Activated naive CD8-positive, alpha-beta T cell treated with anti-CD3 and anti-CD28 coated beads, Interleukin-2, amount 50 U/mL, for 16 hours (primary cell): ENCODE measurements around the gene LDLRAD4.

Source experiments
- DNase-seq: peaks from one replicate; pipeline ENCODE4 v3.0.0-alpha.2; 2020; ENCODE audit warnings: low read depth, low spot score

The LDLRAD4 gene

DNA sequence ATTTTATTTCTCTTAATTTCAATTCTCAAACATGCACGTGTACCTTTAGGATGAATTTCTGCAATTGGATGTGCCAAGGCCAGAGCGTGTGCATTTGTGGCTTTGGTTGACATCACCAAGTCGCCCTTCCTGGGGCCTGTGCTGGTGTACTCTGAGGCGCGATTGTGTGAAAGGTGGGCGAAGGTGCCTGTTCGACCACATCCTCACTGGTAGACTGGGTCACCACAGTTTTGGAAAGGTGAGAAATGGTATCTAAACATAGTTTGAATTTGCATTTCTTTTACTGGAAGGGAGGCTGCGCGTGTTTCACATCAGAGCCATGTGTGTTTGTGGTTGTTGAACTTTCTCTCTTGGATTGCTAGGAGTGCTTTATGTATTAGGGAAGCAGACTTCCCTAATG is 89.8 kb downstream of the LDLRAD4 start:
- DNase-seq, result no peak

DNA sequence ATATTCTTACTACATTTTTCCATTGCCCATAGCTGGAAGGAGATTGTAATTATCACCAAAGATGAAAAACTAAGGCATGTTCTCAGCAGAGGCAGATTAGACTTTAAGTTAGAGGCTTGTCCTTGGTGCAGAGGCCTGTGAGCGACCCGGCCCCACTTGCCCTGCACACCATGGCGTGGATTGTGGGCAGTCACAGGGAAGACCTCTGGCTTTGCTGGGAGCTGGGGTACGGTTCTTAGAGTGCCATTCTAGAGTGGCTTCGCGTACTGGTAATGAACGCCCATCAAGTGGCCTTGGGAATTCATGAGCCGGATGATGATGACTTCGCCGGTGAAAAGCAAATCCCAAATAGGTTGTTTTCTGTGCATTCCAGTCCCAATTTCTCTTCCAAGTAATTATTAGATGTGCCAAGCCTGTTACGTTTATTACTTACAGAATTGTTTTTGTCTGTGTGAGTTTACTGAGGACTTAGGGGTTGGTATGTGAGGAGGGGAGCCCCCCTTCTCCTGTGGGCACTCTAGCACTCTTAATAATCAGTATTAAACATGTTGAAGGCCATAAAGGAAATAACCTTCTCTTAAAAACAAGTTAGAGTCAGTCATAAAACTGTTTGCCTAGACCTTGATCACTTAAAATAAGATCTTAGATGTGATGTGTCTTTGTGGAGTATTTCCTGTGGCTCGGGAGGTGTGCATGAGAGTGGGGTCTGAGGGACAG is 90.6 kb downstream of the LDLRAD4 start:
- DNase-seq, result no peak

DNA sequence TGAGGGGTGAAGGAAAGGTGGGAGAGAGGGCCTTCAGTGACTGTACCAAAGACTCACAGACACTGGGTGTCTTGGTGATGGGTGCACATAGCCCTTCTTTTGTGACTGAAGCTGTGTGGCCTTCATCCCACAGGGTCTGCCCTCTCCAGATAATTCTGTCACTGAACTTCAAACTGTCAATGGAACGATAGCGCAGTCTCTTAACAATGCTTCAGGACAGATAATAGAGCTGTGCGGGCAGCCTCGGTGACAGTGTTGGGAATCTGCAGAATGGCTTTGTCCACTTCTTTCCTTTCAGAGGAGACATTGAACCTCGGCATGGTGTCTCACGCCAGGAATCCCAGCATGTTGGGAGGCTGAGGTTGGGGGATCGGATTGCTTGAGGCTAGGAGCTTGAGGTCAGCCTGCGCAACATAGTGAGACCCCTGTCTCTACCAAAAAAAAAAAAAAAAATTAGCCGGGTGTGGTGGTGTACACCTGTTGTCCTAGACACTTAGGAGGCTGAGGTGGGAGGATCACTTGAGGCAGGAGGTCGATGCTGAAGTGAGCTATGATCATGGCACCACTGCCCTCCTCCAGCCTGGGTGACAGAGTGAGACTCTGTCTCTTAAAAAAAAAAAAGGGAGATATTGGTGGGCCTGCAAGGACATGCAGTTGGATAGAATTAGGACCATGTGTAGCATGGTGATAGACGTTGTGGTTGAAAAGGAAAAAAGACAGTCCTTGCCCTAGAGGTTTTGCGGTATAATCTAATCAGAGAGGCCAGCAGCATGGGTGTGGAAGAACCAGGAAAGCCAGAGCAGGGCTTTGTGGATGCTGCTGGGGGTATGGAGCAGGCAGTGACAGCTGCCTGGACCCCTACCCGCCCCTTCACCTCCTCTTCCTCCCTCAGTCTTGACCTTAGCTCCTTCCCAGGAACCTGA is 91.4 kb downstream of the LDLRAD4 start:
- DNase-seq, result no peak

DNA sequence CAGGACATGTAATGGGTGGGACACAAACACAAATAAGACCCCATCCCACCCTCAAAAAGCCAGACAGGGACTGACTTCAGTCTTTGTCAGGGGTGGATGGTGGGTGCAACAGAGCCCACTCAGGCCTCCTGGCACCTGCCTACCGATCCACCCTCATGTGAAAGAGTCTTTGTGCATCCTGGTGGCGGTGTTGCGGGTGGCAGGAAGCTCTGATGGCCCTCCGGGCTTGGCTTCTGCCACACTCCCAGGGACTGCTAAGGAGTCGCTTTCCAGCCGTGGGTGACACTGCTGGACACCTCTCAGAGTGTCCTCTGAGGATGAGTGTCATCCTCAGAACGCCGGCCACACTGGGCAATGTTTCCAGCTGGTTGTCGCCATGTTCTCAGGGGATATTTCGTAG is 92.6 kb downstream of the LDLRAD4 start:
- no peak for DNase-seq

DNA sequence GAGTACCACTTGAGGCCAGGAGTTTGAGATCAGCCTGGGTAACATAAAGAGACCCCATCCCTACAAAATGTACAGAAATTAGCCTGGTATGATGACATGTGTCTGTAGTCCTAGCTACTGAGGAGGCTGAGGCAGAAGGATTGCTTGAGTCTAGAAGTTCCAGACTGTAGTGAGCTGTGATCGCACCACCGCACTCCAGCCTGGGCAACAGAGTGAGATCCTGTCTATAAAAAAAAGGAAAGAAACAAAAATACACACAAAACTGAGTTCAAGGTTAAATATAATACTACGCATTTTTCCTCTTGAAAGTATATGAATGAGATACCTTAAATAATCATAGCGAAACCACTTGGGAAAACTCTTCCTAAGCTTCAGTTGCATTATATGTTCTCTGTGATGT is 94.0 kb downstream of the LDLRAD4 start:
- DNase-seq, result no peak

DNA sequence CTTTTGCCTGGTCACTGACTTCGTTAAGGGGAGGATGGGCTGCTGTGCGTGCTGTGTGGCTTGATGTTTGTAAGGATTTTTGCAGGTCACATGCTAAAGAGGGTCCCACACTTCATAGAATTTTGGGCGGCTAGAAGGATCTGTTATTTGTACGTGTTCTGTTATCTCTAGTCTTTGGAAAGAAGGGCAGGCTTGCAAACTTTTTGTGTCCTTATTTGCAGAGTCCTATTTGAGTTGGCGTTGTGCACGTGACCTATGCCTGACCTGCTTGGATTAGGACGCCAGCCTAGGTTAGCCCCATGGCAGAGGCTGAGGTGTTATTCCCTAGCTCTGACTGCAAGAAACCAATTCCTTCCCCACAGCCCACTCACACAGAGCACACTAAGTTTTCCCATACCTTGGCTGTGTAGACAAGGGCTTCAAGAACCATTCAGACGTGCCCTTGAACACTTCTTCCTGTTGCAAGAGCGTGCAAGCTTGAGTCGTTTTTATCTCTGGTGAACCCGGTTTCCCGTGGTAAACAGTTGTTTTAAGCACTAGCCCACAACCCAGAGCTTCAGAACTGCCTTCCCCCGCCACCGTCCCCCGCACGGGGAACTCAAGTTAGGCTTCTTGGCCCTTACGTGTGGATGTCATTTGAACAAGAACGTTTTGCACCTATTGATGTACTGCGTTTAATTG is 94.6 kb downstream of the LDLRAD4 start:
- peak; percentile 23 for DNase-seq

DNA sequence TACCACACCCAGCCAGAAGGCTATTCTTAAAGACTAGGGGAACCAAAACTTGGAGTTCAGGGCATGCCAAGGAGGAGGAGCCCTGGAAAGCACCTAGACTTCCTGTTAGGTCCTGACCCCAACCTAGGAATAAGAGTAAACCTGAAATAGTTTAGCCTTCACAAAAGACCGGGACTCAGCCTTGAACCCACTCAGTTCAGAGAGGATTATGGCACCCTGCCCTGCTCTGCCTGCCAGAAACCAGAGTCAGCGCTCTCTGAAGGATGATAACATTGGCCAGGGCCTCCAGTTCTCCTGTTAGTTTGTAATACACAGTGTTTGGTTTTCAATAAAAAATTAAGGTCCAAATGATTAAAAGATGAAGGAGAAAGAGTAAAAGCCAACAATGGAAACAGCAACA is 96.4 kb downstream of the LDLRAD4 start:
- DNase-seq, result no peak

DNA sequence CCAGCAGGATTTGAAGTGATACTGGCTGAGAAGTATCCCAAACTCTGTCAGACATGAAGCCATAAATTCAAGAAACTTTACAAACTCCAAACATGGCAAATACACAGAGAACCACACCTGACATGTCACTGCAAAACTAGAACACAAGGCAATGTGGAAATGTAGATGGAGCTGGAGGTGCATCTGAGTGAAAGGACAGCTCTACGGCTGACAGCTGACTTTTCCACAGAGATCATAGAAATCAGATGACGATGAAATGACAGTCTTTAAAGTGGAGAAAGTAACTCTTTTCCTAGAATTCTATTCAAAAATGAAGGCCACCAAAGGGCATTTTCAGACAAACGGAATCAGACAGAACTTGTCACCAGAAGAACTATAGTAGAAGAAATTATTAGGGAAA is 97.5 kb downstream of the LDLRAD4 start:
- DNase-seq, result no peak

DNA sequence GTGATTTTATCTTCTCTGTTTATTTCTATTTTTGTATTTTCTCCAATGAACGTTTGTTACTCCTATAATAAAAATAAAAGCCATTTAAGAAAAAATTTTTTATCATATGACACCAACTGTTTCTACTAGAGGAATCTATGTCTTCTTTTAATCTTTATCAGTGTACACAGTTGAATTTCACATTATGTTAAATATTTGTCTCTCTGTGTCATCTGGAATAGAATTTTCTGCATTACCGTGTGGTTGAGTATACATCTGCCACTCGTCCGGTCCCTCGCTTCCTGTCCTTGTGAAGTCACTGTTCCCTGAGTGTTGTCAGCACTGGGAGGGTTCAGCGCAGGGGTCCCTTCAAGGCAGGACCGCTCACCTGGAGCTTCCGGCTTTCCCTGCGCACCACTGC is 99.2 kb downstream of the LDLRAD4 start:
- no peak for DNase-seq

DNA sequence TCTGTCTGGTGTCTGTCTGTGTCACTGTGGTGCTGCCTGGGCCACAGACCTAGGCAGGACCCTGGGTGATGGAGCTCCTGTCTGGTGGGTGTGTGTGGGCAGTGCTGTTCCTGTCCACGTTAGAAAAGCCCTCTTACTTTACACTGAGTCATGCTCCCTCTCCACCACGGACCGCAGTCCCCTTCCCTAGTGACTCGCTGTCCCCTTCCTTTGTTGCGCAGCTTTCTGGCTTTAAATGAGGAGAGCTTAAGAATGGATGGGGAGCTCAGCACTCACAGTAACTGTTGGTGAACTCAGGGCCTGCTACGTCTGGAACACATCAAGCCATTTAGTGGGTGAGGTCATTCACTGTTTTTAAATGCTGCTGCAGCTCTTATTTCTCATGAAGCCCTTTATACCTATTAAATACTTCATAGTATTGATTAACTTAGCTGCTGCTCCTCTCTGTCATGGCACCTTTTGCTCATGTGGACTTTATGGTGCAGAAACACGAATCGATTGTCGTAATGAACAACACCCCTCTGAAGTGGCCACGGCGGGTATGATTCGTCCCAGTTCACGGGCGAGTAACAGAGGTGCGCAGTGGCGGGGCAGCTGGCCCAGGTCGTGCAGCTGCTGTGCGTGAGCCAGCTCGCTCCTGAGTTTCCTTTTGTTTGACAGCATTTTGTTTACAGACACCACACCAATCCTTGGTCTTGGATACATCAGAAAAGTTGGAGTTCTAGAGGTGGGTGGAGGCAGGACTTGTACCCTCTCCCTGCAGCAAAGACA is 100.4 kb downstream of the LDLRAD4 start:
- DNase-seq, result no peak

DNA sequence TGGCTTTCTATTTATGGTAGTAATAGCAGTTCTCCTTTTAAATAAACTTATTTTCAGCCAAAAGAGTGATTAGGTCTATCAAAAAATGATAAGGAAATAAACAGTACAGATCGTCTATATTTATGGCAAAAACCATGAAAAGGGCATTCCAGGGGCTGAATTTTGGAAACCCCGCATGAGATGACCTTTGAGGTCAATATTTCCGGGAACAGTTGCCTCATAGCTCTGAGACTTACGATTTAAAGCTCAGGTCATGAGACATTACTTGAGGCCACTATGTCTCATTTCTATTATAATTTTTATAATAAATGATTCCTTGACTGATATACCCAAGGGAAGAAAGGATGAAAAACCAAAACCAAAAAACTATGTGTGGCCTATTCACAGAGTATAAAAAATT is 101.1 kb downstream of the LDLRAD4 start:
- no peak for DNase-seq

DNA sequence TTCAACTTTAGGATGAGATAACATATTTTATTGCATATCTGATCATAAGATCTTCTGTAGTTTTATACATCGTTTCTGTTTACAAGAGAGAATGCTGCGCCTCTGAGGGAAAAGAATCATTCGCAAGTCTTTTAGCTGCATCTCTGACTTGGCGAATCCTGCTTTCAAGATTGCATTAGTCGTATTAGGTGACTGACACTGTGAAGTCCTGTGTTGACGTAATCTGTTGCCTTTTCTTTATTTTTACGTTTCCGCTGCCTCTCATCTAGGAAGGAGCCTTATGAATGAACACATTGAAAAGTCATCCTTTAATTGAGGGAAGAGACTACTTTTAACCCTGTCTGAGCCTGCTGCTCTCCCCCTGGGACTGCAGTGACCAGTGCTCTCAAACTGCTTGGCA is 101.5 kb downstream of the LDLRAD4 start:
- DNase-seq, result no peak

DNA sequence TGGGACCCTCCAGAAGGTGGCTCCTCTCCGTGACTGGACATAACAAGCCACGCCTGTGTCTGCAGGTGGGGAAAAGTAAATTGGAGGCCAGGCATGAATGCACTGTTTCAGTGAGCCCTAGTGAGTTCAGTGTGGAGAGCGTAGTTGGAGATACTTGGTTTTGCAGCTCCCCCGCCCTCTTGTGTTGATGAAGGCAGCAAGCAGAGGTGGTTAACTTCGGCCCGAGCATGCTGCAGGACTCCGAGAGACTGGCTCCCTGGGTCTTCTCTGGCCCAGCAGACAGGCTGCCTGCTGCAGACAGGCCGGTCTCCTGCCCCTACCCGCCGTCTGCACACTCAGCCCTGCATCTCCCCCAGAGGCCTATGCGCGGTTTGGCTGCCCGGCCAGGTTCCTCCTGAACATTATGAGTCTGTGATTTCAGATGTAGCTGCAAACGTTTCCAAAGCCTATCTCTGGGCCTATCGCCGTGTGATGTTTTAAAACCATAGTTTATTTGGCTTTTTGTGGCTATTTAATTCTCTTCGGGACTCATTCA is 102.4 kb downstream of the LDLRAD4 start:
- no peak for DNase-seq

DNA sequence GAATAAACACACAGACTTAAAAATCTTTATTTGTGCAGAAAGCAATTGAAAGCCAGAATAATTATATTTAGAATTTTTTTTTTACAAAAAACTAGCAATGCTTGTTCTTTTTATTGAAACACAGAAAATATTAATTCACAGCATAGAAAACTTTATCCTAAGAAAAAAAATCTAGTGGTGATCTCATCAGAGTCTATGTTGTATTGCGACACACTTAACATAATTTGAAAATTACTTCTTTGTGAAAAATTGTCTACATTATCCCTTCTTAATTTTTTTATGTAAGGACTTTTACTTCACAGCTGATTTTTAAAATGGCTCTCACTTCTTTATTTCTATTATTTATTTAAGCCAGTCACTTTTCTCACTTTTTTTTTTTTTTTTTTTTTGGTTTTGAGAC is 103.4 kb downstream of the LDLRAD4 start:
- DNase-seq, result no peak

DNA sequence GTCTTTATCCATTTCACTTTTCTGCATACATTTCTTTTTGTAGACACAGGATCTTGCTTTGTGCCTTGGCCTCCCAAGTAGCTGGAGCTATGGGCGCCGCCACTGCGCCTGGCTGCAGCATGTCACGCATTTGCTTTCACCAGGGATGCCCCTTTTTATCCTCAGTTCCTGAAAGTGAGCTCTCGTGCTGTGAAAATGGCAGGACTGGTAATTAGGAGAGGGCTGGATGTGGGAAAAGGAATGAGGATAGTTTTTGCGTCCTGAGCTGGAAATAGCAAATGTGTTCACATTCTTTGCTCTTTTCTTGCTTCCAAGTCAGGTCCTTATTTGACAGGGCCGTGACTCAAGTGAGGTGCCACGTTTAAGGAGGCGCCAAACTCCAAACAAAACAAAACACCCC is 104.6 kb downstream of the LDLRAD4 start:
- no peak for DNase-seq

DNA sequence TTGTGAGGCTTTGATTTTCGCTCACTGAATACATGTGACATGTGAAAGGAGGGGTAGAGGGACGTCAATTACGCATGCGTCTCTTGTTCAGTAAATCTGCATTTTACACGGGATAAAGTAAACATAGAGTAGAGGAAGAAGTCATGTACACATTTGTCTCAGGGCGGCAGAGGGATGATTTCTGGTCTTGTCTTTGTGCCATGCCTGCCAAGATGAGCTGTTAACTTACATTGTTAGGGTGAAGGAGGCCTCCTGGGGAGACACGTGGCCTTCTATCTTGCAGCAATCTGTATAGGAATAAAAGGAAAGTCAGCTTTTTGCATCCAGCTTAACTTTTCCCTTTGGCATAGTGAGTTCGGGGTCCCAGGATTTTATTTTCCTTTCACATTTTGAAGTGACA is 106.3 kb downstream of the LDLRAD4 start:
- no peak for DNase-seq

DNA sequence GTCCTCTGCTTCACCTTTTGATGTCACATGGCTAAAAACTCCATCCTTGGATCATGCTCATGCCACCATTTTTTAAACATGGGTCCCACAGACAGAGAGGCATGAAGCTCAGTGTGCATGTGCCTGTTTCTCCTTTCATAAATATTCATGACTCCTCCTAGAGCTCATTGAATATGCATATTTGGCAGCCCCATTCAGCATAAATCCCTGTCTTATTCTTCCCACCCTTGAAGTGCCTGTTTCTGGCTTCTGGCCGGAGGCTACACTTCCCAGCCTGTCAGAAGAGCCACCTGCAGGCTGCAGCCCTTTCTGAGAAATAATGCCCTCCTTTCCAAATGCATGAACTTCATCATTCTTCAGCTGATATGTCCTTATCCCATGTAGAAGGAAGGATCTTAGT is 109.7 kb downstream of the LDLRAD4 start:
- DNase-seq, result no peak

DNA sequence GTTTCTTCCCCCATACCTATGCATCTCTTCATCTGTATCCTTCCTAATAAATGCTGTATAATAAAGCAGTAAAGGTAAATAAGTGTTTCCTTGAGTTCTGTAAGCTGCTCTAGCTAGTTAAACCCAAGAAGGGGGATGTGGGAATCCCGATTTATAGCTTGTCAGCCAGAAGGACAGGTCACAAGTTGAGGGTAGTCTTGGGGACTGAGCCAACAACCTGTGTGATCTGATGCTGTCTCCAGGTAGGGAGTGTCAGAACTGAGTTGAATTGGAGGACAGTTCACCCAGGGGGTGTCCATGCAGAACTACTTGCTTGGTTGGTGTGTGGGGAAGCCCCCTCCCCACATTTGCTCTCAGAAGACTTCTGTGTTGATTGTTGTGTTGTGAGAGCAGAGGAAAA is 112.4 kb downstream of the LDLRAD4 start:
- no peak for DNase-seq

DNA sequence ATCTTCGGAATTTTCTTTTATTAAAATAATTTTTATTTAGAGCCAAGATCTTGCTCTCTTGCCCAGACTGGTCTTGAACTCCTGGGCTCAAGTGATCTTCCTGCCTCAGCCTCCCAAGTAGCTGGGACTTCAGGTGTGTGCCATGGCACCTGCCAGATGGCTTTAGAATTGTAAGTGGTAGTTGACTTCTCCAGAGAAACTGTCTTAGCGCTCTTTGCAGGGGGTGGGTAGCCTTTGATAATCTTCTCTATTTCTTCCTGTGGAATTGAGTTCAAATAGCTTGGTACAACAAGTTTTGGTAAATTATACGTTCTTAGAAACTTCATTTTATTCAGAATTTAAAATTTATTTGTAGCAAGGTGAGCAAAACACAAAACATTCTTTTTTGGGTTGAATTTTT is 113.3 kb downstream of the LDLRAD4 start:
- DNase-seq, result no peak

DNA sequence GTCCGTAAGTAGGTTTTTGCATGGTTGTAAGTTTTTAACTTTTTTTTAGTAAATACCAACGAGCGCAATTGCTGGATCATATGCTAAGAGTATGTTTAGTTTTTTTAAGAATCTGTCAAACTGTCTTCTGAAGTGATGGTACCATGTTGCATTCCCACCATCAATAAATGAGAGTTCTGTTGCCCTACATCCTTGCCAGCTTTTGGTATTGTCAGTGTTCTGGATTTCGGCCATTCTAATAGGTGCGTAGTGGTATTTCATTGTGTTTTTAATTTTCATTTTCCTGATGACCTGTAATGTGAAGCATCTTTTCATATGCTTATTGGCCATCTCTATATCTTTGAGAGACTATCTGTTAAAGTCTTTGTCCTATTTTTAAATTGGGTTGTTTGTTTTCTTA is 114.3 kb downstream of the LDLRAD4 start:
- no peak for DNase-seq

DNA sequence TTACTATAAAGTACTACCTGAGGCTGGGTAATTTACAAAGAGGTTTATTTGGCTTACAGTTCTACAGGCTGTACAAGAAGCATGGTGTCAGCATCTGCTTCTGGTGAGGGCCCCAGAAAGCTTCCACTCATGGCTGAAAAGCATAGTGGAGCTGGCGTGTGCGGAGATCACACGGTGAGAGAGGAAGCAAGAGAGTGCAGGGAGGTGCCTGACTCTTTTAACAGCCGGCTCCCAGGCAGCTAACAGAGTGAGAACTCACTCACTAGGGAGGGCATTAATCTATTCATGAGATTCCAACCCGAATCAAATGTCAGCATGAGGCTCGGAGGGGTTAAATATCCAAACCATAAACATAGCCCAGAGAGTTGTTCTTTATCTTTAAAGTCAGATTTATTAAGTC is 117.3 kb downstream of the LDLRAD4 start:
- DNase-seq, result no peak

DNA sequence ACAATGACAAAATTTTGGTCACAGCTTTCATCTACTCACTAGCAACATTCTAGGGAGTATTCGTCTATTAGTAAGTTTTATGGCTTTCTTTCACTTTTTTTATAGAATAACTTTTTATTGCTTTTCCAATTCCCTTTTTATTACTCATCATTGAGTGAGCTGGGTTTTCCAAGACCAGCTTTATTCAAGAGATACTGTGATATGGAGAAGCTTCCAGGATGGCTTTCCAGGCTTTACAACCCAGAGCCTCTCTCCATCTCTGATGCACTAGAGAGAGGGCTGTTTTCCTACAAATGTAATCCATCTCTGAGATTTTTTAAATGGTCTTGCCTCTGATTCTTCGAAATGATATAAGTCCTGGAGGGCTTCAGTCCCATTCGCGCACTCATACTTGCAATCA is 118.3 kb downstream of the LDLRAD4 start:
- DNase-seq, result no peak
